Kidney tubule cell (primary cell): ENCODE measurements around the gene C22orf42.
"Not testable (repeated sequence)": the region's sequence is repeated elsewhere in the genome, so short reads cannot be mapped to it uniquely, and the experiment has no call there.

Experiments
- DNase-seq: peaks from one replicate; pipeline ENCODE4 v3.0.0-alpha.2; 2018; ENCODE audit warnings: low spot score

The C22orf42 gene

DNA sequence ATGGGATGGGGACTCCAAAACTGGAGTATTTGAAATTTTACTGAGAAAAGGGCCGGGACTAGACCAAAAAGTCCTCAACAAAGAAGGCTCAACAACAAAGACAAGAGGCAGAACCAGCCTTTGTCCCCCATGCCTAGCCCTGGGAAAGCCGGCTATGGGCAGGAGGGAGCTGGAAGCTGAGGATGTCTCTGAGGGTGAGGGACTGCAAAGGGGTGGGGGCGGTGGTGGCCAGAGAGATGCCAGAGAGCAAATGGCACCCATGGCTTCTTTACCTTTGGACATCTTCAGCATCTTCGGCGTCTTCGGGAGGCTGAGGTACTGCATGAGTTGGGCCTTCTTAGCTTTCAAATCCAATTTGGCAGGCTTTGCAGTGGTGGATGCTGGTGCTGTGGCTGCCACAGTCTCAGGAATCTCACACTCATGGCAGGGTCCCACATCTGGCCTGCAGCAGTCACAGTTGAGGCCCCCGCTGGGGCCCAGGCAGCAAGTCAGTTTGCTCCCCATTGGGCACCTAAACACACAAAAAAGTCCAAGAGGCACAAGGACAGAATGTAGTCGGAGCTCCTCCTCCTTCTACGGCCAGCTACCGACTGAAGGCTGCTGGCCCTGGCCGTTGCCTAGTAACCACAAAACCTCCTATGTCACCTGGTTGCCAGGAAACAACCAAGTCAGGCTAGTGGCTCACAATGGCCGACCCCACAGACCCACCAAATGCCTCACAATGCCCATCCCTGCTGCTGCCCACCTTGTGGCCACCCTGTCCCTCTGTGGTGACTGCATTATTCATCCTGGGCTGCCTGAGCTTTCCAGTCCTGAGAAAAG lies at the start of gene C22orf42:
C22orf42 (minus strand) TSS at position 592 of the 822 bp plus-strand sequence; CDS start at position 504, 88 bp downstream.
- no peak for DNase-seq

GRCh38 chr22:32208681-32209080 lies 49.6 kb upstream of the C22orf42 start:
- DNase-seq, result no peak

DNA sequence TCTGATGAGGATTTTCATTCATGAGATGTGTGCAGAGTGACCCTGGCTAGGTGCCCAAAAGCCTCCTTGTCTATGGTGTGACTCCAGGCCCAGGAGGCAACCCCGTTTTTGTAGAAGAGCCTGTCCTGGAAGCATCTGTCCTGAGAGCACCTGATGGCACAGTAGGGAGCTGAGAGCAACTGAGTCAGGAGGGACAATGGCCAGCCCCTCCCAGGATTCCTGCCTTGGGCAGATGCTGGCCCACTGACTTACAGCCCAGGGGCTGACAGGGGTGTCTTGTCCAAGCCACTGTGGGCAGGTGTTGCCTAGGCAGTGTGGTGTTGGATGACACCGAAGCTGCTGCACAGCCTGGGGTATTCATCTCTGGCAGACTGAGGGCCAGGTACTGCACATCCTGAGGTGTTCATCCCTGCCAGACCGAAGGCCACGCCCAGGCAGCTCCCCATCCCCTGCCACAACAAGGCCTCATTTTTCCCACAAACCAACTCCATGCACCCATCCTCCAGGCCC lies 48.9 kb upstream of the C22orf42 start:
- DNase-seq, result no peak

- peak; percentile 55 for DNase-seq
Observed at GRCh38 chr22:32206774-32207758, 48.0 kb upstream of the C22orf42 start.

DNA sequence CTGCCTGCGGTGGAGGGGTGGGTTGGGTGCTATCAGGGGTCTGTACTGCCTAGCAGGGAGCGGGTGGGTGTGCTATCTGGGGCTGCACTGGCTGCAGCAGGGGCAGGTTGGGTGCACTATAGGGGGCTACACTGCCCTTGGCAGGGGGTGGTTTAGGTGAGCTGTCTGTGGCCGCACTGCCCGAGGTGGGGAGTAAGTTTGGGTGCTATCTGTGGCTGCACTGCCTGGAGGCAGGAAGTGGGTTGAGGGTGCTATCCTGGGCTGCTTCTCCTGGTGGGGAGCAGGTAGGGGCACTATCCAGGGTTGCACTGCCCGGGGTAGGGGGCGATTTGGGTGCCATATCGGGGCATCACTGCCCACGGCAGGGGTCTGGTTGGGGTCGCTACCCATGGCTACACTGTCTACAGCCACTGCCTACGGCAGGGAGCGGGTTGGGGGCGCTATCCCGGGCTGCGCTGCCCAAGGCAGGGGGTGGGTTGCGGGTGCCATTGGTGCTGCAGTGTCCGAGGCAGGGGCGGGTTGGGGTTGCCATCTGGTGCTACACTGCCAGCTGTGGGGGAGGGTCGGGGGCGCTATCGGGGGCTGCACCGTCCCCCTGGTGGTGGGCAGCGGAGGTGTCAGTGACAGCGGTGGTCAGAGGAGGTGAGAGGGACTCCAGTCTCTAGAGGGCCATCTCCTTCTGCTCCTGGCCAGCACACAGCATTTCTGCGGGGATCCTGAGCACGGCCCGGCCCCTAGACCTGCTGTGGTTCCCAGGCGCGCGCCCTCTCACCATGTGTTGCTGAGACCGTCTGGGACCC lies 47.1 kb upstream of the C22orf42 start:
- DNase-seq, result no peak

DNA sequence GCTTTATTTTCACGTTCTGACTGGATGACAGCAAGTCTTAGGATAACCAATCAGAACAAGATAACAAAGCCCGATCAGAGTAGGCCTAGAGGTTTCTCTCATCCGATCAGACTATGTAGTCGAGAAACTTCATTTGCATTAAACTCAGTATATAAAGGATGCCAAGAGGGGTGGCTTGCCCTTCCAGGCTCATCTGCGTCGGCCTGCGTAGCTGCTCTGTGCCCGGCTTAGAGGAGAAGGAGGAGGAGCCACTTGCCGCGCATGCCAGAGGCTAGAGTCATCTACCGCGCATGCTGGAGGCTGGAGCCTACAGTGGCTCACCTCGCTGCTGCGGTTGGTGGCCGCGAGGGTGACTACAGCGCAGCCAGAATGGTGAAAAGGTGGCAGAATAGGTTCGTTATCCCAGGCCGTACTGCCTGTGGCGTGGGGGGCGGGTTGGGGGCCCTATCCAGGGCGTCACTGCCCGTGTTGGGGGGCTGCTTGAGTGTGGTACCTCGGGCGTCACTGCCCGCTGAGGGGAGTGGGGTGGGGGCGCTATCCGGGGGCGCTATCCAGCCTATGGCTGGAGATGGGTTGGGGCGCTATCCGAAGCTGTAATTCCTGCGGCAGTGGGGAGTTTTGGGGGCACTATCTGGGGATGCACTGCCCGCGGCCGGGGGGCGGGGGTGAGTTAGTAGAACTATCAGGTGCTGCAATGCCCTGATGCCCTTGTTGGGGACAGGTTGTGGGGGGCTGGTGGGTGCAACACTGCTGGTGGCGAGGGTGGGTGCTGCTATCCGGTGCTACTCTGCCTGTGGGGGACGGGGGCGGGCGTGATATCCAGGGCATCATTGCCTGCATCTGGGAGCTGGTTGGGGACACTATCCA lies 46.0 kb upstream of the C22orf42 start, which contains the start of gene RFPL2:
RFPL2 (minus strand) TSS at position 218 of the 867 bp plus-strand sequence. CDS start 2,622 bp downstream, outside the sequence.
- peak; percentile 77 for DNase-seq

- peak; percentile 37 for DNase-seq
Observed at GRCh38 chr22:32204040-32204855, 45.1 kb upstream of the C22orf42 start.

DNA sequence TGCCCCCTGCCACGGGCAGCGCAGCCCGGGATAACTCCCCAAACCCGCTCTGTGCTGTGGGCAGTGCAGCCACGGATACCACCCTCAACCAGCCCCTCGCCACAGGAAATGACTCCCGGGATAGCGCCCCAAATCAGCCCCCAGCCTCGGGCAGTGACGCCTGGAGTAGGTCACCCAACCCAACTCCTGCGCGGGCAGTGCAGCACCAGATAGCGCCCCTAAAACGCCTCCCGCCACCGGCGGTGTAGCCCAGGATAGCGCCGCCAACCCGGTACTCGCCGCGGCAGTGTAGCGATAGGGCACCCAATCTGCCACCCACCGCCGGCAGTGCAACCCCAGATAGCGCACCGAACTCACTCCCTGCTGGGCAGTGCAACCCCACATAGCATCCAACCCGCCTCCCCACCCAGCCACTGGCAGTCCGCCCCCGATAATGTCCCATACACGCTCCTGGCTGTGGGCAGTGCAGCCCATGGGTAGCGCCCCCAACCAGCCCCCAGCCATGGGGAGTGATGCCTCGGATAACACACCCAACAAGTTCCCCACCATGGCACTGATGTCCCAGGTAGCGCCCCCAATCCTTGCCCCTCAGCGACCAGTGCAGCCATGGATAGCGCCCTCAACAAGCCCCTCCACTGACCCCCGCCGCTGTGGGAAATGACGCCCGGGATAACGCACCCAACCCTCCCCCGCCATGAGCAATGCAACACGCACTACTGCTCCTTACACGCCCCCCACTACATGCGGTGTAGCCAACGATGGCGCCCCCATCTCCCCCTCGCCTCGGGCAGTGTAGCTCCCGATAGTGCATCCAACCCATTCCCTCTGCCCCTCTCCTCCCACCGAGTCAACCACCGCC lies 44.3 kb upstream of the C22orf42 start:
- no peak for DNase-seq

DNA sequence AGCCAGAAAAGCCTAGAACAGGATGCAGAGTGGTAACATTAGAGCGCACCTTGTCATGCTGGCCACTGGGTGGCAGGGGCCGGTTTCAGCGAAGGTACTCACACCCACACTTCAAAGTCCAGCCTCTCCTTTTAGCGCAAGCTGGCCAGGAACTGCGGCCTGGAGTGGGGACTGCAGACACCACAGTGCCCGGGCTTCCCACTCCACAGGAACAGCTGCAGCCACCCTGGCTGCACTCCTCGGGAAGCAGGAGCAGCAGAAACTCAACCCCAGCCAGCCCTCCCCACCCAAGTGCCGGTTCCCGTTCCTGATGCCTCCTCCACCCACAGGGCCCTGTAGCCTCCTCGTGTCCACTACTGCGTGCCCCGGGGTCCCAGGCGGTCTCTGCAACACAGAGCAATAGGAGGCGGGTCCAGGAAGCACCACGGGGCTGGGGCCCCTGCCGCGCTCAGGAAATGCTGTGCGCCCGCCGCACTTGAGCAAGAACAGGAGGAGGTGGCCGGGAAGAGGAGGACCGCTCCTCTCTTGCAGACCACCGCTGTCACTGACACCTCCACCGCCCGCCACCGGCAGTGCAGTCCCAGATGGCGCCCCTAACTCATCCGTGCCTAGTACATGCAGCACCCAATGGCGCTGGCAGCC lies 43.6 kb upstream of the C22orf42 start:
- peak; percentile 78 for DNase-seq

DNA sequence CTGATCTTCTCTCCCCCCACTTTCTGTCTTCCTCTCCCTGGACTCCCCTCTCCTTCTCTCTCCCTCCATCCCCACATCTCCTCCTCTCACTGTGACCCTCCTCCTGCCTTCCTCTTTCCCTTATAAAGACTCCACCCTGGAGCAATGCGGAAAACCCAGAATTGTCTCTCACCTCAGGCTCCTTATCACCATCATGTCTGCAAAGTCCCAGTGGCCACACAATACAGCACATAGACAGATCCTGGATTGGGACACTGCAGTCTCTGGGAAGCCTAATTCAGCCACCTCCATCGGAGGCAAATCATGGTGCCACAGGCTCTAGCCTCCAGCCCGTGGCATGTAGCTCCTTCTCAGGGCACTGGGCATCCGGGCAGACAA lies 43.0 kb upstream of the C22orf42 start:
- DNase-seq, result no peak

- no peak for DNase-seq
Observed at GRCh38 chr22:32200752-32201151, 41.6 kb upstream of the C22orf42 start.

- no peak for DNase-seq
Observed at GRCh38 chr22:32199961-32200360, 40.9 kb upstream of the C22orf42 start.

DNA sequence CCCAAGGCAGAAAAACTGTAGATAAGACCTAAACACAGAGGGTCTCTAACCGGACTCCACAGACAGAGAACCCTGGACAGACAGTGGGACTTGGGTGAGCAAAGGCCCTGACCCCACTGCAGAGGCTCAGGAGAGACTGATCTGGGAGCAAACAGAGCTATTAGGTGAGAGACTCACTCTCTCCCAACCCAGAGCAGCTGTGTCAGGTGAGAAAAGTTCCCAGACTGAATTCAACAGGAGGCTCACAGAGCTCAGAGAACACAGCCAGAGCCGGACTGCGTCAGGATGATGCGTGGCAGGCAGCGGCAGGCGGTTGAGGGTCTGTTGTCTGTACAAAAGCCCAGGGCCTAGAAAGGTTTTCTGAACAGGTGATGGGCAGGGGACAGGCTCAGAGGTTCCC lies 40.2 kb upstream of the C22orf42 start:
- DNase-seq, result no peak

GRCh38 chr22:32197553-32198226 lies 38.6 kb upstream of the C22orf42 start:
- not testable (repeated sequence) for DNase-seq

DNA sequence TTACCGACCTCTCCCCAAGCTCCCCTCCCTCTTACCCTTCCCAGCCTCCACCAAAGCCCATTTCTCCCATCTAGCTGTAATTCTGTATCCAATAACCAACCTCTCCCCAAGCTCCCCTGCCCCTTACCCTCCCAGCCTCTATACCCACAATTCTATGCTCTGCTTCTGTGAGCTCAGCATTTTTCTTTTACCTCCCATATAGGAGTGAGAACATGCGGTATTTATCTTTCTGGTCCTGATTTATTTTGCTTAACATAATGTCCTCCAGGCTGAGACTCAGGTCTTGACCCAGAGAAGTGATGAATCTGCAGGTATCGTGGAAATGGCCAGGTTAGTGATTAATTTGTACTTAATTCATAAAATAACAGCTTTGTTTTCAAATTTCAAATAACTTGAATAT lies 36.8 kb upstream of the C22orf42 start:
- DNase-seq, result not testable (repeated sequence)

GRCh38 chr22:32193346-32193745 lies 34.2 kb upstream of the C22orf42 start:
- DNase-seq, result not testable (repeated sequence)

- not testable (repeated sequence) for DNase-seq
Observed at GRCh38 chr22:32191021-32191420, 31.9 kb upstream of the C22orf42 start.

- no peak for DNase-seq
Observed at GRCh38 chr22:32185821-32186220, 26.7 kb upstream of the C22orf42 start.
